ENCODE measurements around the gene CFAP119. TPM values are rescaled to one million over a fixed set of nuclear protein-coding genes. Genes with fewer than 3 reads are reported as not detected.

Gene CFAP119
- total RNA-seq, 4 donors from 2014 or later: 3.7 to 12.6 (median 8.2) TPM

DNA sequence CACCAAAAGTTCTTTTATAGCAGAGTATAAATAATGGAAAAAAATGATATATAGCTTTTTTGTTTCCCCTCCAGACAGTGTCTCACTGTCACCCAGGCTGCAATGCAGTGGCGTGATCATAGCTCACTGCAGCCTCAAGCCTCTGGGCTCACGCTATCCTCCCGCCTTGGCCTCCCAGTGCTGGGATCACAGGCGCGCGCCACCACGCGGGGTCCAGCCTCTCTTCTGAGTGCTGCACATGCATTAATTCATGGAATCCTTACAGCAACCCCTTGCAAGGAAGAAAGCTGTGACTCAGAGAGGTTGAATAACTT, 43.2 kb upstream of the CFAP119 start:
- peak overlapping the region in 3 of 4 donors; percentile 91 to 97 (median 93) for H3K27ac ChIP-seq
- peak overlapping the region; percentile 66 to 98 (median 91) for H3K4me3 ChIP-seq
- WGBS, 2 donors: 38 to 57% methylated on average over 8 of the region's 8 CpGs
- no peaks in the 10 kb centered on the region for H3K9me3 ChIP-seq
- TF ChIP-seq EP300 (IDR thresholded peaks at IDR 0.05) (no peak), CTCF (IDR thresholded peaks at IDR 0.05) (no peak), POLR2A (IDR thresholded peaks at IDR 0.05) (no peak)
- peaks cover 0 to 26% (median 7%) of the 10 kb centered on the region in 4 donors for H3K4me1 ChIP-seq
- DNase-seq (ENCODE audit: low spot score in 2 of 2): no peak
- no peaks in the 10 kb centered on the region for H3K36me3 ChIP-seq
- H3K27me3 ChIP-seq: no peaks in the 10 kb centered on the region

GRCh38 chr16:30802936-30803335, 41.1 kb upstream of the CFAP119 start:
- DNase-seq (ENCODE audit: low spot score in 2 of 2): no peak
- H3K4me1 ChIP-seq: peaks cover 0 to 26% (median 7%) of the 10 kb centered on the region in 4 donors
- H3K4me3 ChIP-seq: no peak overlapping the region
- no peaks in the 10 kb centered on the region for H3K9me3 ChIP-seq
- WGBS, 2 donors: 36 to 51% methylated on average over 3 of the region's 3 CpGs
- TF ChIP-seq CTCF (IDR thresholded peaks at IDR 0.05) (no peak), EP300 (IDR thresholded peaks at IDR 0.05) (no peak)
- H3K27ac ChIP-seq: no peak overlapping the region
- no peaks in the 10 kb centered on the region for H3K27me3 ChIP-seq
- H3K36me3 ChIP-seq: no peaks in the 10 kb centered on the region

- H3K27ac ChIP-seq: no peak overlapping the region
- no peaks in the 10 kb centered on the region for H3K36me3 ChIP-seq
- no peak overlapping the region for H3K4me3 ChIP-seq
- no peak for DNase-seq (ENCODE audit: low spot score in 2 of 2)
- TF ChIP-seq EP300 (IDR thresholded peaks at IDR 0.05) (no peak), CTCF (IDR thresholded peaks at IDR 0.05) (no peak), POLR2A (IDR thresholded peaks at IDR 0.05) (no peak)
- no peaks in the 10 kb centered on the region for H3K27me3 ChIP-seq
- no peaks in the 10 kb centered on the region for H3K4me1 ChIP-seq
- WGBS, 2 donors: 66 to 68% methylated on average over 8 of the region's 8 CpGs
- H3K9me3 ChIP-seq: no peaks in the 10 kb centered on the region
These were observed 35.9 kb upstream of the CFAP119 start for GRCh38 chr16:30797670-30798309.

DNA sequence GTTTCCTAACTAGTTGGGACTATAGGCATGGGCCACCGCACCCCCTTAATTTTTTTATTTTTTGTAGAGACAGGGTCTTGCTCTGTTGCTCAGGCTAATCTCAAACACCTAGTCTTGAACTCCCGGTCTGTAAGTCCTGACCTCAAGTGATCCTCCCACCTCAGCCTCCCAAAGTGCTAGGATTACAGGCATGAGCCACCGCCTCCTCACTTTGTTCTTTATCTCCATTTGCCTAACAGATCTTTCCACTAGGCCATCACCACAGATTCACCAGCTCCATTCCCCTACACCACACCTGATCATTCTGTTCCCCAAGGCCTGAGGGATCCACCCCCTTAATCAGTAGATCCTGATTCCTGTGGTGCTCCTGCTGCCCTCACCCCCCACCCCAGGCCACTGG, 32.8 kb upstream of the CFAP119 start:
- Histone ChIP-seq H3K4me3 (no peak overlapping the region), H3K27me3 (no peaks in the 10 kb centered on the region), H3K9me3 (no peaks in the 10 kb centered on the region), H3K27ac (no peak overlapping the region), H3K36me3 (no peaks in the 10 kb centered on the region), H3K4me1 (no peaks in the 10 kb centered on the region)
- TF ChIP-seq EP300 (IDR thresholded peaks at IDR 0.05): no peak
- TF ChIP-seq CTCF (IDR thresholded peaks at IDR 0.05): no peak
- TF ChIP-seq POLR2A (IDR thresholded peaks at IDR 0.05): no peak
- WGBS, 2 donors: 82% methylated on average over 3 of the region's 3 CpGs
- no peak for DNase-seq (ENCODE audit: low spot score in 2 of 2)

DNA sequence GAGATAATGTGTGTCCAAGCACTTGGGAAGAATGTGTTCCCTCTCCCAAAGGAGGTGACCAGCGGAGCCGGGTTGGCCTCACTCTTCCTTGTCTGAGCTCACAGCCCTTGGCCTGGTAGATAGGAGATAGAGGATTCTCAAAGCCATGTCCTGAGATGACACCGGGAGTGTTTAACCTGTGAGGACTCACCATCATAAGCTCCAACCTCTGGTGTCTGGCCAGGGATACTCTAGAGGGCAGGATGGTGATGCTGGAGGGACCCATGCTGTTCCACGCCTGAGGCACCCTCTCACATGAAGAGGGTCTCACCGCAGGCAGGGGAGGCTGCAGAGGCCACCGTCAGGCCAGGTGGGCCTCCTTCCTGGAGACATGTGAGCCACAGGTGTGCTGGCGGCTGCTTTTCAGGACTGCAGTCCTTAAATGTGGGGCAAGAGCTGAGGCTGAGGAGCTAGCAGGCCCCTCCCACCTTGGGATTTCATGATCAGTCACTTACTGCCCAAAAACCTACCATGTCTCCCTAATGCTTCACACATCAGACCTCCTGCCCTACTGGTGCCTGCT, 31.7 kb upstream of the CFAP119 start:
- no peaks in the 10 kb centered on the region for H3K4me1 ChIP-seq
- no peak overlapping the region for H3K4me3 ChIP-seq
- no peaks in the 10 kb centered on the region for H3K27me3 ChIP-seq
- H3K9me3 ChIP-seq: no peaks in the 10 kb centered on the region
- 83 to 88% methylated on average over 6 to 7 of the region's 7 CpGs for WGBS, 2 donors
- no peaks in the 10 kb centered on the region for H3K36me3 ChIP-seq
- no peak for DNase-seq (ENCODE audit: low spot score in 2 of 2)
- no peak overlapping the region for H3K27ac ChIP-seq
- TF ChIP-seq EP300 (IDR thresholded peaks at IDR 0.05): no peak
- no peak for TF ChIP-seq CTCF (IDR thresholded peaks at IDR 0.05)
- TF ChIP-seq POLR2A (IDR thresholded peaks at IDR 0.05): no peak

Data from tibial nerve (tissue), 4 donors.